ENCODE measurements around the gene PTPRR. TPM values are rescaled to one million over a fixed set of nuclear protein-coding genes. Genes with fewer than 3 reads are reported as not detected.
A peak's percentile ranks its signal among the peaks of the same experiment; 100 is the strongest.

PTPRR gene
- total RNA-seq, 1 donor from 2014 or later, result 1.4 TPM

DNA sequence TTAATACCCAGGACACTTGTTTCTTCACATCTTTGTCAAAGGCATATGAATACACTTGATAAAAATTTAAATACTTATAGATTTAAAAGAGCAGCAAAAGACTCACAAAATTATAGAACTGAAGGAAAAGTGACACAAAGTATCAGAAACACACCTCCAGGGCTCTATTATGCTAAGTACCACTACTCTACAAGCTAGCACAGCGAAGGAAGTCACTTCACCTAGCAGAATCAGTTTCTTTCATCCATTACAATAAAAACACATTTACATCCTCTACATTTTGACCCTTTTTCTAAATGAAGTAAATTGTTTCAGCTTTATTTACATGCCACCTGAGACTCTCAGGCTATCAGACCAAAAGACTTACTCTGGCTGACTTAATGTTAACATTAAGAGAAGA lies 256.7 kb downstream of the PTPRR start:
- Histone ChIP-seq H3K4me2 (ENCODE audit: low read length) (peak overlapping the region; percentile 72), H3K9ac (ENCODE audit: low read length) (peak overlapping the region; percentile 69)

DNA sequence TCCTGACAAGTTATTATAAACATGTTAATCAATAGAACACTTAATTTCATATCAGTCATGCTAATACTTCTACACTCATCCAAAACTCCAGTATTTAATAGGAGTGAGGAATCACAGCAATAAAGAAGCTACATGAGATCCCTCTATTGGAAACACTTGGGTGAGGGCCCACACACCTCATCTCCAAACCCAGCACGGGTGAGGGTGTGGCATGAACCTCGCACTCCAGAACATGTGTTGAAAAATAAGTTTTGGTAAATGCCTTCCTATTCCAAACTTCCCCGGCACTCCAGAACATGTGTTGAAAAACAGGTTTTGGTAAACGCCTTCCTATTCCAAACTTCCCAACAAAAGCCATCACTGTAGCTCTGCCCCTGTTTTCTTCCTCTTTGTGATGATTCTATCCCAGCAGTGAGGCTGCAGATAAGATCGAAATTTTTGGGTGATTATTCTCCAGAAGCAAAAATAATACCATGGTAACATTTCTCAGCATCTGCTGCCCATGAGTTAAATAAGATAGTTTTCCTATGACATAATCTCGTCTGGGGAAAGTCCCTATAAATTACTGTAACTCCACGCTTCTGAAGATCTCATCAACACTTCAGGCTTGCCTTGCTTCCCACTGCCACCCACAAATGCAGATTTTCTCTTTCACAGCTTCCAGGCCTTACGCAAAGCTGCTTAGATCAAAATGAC lies 258.9 kb downstream of the PTPRR start:
- peak; percentile 96 for DNase-seq (ENCODE audit: low read depth)
- TF ChIP-seq, protein P1, sequence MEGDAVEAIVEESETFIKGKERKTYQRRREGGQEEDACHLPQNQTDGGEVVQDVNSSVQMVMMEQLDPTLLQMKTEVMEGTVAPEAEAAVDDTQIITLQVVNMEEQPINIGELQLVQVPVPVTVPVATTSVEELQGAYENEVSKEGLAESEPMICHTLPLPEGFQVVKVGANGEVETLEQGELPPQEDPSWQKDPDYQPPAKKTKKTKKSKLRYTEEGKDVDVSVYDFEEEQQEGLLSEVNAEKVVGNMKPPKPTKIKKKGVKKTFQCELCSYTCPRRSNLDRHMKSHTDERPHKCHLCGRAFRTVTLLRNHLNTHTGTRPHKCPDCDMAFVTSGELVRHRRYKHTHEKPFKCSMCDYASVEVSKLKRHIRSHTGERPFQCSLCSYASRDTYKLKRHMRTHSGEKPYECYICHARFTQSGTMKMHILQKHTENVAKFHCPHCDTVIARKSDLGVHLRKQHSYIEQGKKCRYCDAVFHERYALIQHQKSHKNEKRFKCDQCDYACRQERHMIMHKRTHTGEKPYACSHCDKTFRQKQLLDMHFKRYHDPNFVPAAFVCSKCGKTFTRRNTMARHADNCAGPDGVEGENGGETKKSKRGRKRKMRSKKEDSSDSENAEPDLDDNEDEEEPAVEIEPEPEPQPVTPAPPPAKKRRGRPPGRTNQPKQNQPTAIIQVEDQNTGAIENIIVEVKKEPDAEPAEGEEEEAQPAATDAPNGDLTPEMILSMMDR (IDR thresholded peaks at IDR 0.05; ENCODE audit: insufficient read depth, low read depth, low read length), result no peak
- TF ChIP-seq EZH2 (IDR thresholded peaks at IDR 0.05; ENCODE audit: insufficient read depth, low read length), result no peak

More for the DNA sequence above, 256.7 kb downstream of the PTPRR start:
- Mint-ChIP-seq H3K27me3 (ENCODE audit: low read depth, unreplicated experiment) (no peaks in the 10 kb centered on the region), H3K4me1 (ENCODE audit: low read depth, unreplicated experiment) (peaks cover 37% of the 10 kb centered on the region), H3K27ac (ENCODE audit: unreplicated experiment) (no peak overlapping the region), H3K4me3 (ENCODE audit: unreplicated experiment) (no peak overlapping the region), H3K36me3 (ENCODE audit: low read depth, unreplicated experiment) (no peaks in the 10 kb centered on the region), H3K9me3 (ENCODE audit: unreplicated experiment) (peaks cover 3% of the 10 kb centered on the region)
- H3K27ac ChIP-seq (ENCODE audit: low read depth, low read length), result peak overlapping the region; percentile 45
- H4K20me1 ChIP-seq (ENCODE audit: insufficient read depth, low read length), result no peaks in the 10 kb centered on the region
- TF ChIP-seq EZH2 (IDR thresholded peaks at IDR 0.05; ENCODE audit: insufficient read depth, low read length), result no peak
- TF ChIP-seq, protein P1 (IDR thresholded peaks at IDR 0.05; ENCODE audit: insufficient read depth, low read depth, low read length), result no peak
- peak overlapping the region; percentile 56 for H2AFZ ChIP-seq (ENCODE audit: low read depth, low read length)
- H3K27me3 ChIP-seq (ENCODE audit: insufficient read depth, low read length), result no peaks in the 10 kb centered on the region
- FAIRE-seq (no peak), DNase-seq (ENCODE audit: low read depth) (no peak)
- H3K4me1 ChIP-seq (ENCODE audit: insufficient read depth, low read length), result peaks cover 33% of the 10 kb centered on the region
- H3K4me3 ChIP-seq (ENCODE audit: insufficient read depth, low read depth, low read length), result peak overlapping the region; percentile 26
- H3K36me3 ChIP-seq (ENCODE audit: insufficient read depth, low read length), result no peaks in the 10 kb centered on the region
- H3K9me3 ChIP-seq (ENCODE audit: insufficient read depth, low read depth, low read length), result no peaks in the 10 kb centered on the region
- H3K79me2 ChIP-seq (ENCODE audit: insufficient read depth, low read length), result no peaks in the 10 kb centered on the region

More for the DNA sequence above, 258.9 kb downstream of the PTPRR start:
- Histone ChIP-seq H3K27me3 (ENCODE audit: insufficient read depth, low read length) (no peaks in the 10 kb centered on the region), H2AFZ (ENCODE audit: low read depth, low read length) (no peak overlapping the region), H3K4me1 (ENCODE audit: insufficient read depth, low read length) (peaks cover 33% of the 10 kb centered on the region), H3K79me2 (ENCODE audit: insufficient read depth, low read length) (no peaks in the 10 kb centered on the region), H3K27ac (ENCODE audit: low read depth, low read length) (peak overlapping the region; percentile 98), H3K4me2 (ENCODE audit: low read length) (peak overlapping the region; percentile 65), H3K9ac (ENCODE audit: low read length) (peak overlapping the region; percentile 85), H3K4me3 (ENCODE audit: insufficient read depth, low read depth, low read length) (no peak overlapping the region), H3K36me3 (ENCODE audit: insufficient read depth, low read length) (no peaks in the 10 kb centered on the region), H3K9me3 (ENCODE audit: insufficient read depth, low read depth, low read length) (no peaks in the 10 kb centered on the region), H4K20me1 (ENCODE audit: insufficient read depth, low read length) (no peaks in the 10 kb centered on the region)
- no peak overlapping the region for H3K4me3 Mint-ChIP-seq (ENCODE audit: unreplicated experiment)
- no peaks in the 10 kb centered on the region for H3K27me3 Mint-ChIP-seq (ENCODE audit: low read depth, unreplicated experiment)
- peaks cover 37% of the 10 kb centered on the region for H3K4me1 Mint-ChIP-seq (ENCODE audit: low read depth, unreplicated experiment)
- FAIRE-seq, result peak; percentile 54
- peak overlapping the region; percentile 95 for H3K27ac Mint-ChIP-seq (ENCODE audit: unreplicated experiment)
- H3K36me3 Mint-ChIP-seq (ENCODE audit: low read depth, unreplicated experiment), result peaks cover 2% of the 10 kb centered on the region
- H3K9me3 Mint-ChIP-seq (ENCODE audit: unreplicated experiment), result peaks cover 3% of the 10 kb centered on the region
